ENCODE measurements around the gene DGKZ.

DNA sequence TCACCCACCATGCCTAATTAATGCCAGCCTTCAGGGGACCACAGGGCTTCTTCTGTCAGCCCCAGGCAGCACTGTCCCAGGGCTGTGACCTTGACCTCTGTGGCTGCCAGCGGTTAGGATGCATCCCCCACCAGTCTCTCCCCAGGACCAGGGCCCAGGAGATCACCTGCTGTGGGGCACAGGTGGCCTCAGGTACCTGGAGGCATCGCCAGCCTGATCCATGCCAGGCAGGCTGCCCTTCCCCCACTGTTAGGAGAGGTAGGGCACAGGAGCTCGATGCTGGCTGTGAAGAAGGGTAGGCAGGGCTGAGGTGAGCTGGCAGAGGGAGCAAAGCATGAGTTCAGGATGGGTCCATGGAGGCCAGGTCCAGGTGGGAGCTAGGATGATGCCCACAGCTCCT lies 17.5 kb downstream of the DGKZ start:
- TF ChIP-seq, protein P1, sequence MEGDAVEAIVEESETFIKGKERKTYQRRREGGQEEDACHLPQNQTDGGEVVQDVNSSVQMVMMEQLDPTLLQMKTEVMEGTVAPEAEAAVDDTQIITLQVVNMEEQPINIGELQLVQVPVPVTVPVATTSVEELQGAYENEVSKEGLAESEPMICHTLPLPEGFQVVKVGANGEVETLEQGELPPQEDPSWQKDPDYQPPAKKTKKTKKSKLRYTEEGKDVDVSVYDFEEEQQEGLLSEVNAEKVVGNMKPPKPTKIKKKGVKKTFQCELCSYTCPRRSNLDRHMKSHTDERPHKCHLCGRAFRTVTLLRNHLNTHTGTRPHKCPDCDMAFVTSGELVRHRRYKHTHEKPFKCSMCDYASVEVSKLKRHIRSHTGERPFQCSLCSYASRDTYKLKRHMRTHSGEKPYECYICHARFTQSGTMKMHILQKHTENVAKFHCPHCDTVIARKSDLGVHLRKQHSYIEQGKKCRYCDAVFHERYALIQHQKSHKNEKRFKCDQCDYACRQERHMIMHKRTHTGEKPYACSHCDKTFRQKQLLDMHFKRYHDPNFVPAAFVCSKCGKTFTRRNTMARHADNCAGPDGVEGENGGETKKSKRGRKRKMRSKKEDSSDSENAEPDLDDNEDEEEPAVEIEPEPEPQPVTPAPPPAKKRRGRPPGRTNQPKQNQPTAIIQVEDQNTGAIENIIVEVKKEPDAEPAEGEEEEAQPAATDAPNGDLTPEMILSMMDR (IDR thresholded peaks at IDR 0.05), result no peak
- no peak for TF ChIP-seq POLR2A (IDR thresholded peaks at IDR 0.05)

Data from vagina (tissue), 2 donors.